ACHN (cell line): Measurements from ENCODE around the gene PACRG.

Experiments
- DNase-seq: peaks from one replicate; pipeline ENCODE4 v3.0.0-alpha.2; 2015
- in situ Hi-C: cut with HindIII; loops from 2 replicates; pipeline ENCODE4 v1.10.0; 2017; ENCODE audit warnings: low sequenced_read_pairs, low pct_ligation_motif_present, low pct_unique_long_range_greater_than_20kb

PACRG gene

GRCh38 chr6:163348789-163349680, 621.3 kb downstream of the PACRG start:
- in situ Hi-C loops: no loop called here
- no peak for DNase-seq

DNA sequence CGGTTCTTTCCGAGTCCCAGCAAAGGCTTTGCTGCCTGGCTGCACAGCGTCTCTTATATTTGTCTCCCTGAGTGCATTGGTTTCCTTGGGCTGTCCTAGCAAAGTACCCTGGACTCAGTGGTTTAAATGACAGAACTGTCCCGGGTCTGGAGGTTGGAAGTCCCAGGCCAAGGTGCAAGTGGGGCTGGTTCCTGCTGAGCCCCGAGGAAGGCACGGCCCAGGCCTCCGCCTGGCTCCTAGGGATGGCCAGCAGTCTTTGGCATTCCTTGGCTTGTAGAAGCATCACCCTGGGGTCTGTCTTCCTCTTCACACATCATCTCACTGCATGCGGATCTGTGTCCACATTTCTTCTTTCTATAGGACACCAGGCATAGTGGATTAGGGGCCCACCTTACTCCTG, 621.9 kb downstream of the PACRG start:
- in situ Hi-C loops: no loop called here
- no peak for DNase-seq

DNA sequence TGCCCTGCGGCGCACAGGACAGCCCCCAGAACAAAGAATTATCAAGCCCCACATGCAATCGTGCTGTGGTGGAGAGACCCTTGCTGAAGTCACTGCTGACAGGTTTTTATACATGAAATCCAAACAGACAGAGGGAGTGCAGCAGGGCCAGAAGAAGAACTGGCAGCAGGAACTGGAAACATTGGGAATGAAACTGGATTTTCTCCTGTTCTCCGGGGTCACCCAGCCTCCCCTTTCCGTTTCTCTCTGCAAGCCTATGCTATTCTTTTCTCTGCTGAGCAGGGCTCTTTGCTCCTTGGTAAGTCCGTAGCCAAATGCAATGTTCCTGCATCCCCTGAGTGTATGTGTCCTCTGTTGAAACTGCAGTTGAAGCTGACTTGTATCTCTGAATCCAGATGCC, 623.2 kb downstream of the PACRG start:
- in situ Hi-C loops: no loop called here
- no peak for DNase-seq

DNA sequence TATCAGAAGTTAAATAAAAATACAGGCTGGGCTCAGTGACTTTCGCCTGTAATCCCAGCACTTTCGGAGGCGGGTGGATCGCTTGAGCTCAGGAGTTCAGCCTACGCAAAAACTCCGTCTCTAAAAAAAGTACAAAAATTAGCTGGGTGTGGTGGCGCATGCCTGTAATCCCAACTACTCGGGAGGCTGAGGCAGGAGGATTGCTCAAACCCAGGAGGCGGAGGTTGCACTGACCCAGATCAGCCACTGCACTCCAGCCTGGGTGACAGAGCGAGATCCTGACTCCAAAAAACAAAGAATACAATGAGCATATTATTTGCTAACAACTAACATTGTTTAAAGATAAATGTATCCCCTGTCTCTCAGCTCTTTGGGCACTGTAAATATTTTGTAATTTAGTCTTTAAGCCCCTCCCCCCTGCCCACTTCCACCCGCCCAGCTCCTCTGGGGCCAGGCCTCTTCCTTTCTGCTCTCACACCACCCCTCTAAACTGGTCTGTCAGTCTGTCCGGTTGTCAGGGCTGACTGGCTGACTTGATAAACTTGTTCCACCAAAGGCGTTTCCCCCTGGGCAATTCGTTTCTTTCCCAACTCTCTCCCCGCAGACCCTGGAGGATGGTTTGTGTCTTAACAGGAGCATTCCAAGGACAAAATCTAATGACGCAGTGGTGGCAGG, 624.4 kb downstream of the PACRG start:
- DNase-seq: no peak
- in situ Hi-C loops: no loop called here

GRCh38 chr6:163352966-163353365, 625.2 kb downstream of the PACRG start:
- no peak for DNase-seq
- in situ Hi-C loops: no loop called here

GRCh38 chr6:163354085-163354484, 626.3 kb downstream of the PACRG start:
- no peak for DNase-seq
- in situ Hi-C loops: no loop called here

DNA sequence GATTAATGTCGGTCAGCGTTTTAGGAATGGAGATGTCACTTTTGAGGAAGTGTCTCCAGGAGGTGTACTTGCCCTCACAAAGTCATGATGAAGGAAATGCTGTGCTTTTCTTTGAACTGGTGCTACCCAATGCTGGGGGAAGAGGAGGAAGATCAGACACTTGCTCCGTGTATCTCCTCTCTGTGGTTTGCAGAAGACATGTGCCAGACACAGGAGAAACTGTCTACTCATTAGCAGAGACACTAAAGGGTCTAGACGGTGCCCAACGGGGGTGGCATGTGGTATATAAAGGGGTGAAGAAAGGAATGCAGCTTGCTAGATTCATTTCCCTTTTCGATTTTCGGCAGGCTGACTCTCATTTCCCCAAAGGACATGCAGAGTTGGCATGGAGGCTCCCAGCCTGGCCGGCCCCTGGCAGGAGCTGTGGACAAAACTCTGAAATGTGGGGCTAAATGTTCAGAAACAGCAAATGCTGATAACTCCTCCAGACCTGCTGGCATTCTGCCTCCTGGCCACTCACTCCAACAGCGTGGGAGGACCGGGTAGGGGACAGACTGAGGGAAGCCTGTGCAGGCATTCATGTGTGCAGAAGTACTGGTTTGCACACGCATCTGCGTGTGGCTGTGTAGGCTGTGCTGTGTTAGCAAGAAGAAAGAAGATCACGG, 627.1 kb downstream of the PACRG start:
- DNase-seq: no peak
- in situ Hi-C loops: no loop called here

- peak; percentile 10 for DNase-seq
- in situ Hi-C loops: no loop called here
These were observed 627.7 kb downstream of the PACRG start for GRCh38 chr6:163355426-163355991.

DNA sequence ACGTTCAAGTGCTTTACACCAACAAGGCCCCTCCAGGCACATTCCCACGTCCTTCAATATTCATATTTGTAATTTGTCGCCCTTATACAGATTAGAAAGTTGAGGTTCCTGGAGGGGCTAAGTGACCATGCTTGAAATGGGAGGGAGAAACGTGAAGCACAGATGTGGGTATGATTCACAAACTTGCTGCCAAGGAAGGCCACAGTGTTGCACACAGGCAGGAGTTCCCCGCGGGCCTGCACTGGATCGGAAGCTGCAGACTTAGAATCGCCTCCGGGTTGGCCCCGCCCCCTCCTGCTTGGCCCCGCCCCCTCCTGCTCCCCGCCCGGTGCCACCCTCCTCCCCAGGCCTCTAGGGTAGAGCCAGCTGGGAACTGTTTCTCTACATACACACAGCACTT, 628.5 kb downstream of the PACRG start:
- no peak for DNase-seq
- in situ Hi-C loops: no loop called here

DNA sequence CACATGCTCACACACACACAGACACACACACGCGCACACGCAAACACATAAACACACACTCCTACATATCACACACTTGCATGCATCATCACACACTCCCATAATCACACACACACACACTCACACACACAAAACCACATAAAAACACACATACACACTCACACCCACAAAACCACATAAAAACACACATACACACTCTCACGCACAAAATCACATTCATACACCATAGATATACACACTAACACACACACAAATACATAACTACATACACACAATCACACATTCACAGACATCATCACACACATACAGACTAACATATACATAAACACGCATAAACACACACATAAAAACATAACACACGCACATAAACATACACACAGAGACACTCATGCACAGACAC, 629.0 kb downstream of the PACRG start:
- no peak for DNase-seq
- in situ Hi-C loops: no loop called here

DNA sequence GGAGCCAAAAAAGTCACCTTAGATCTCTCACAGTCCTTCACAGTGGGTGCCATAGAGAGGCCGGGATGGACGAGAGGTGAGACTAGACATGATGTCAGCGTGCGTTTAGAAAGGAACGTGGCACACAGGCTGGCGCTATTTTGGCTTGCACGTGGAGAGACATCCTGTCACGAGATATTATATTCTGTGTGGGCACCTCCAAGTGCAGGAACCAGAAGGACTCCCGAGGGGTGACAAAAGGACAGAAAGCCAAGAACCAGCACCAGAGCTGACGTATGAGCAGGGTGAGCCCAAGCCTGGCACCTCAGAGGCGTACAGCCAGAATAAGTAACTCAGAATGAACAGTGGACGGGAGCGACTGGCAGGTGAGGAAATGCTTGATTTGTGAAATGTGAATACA, 636.9 kb downstream of the PACRG start:
- in situ Hi-C loops: no loop called here
- DNase-seq: no peak
